AG09309 (cell line): ENCODE results near the gene APOC1.
"Not testable (repeated sequence)": the region's sequence is repeated elsewhere in the genome, so short reads cannot be mapped to it uniquely, and the experiment has no call there.

Experiments
- DNase-seq: peaks from one replicate; pipeline ENCODE4 v3.0.0-alpha.2; 2010; ENCODE audit warnings: low read depth
- H3K4me3 ChIP-seq: 2 replicates; pipeline ENCODE4 v1.5.1; 2011; ENCODE audit warnings: mild to moderate bottlenecking, low read depth, low read length, moderate library complexity; ENCODE audit not compliant: control insufficient read depth
- CTCF ChIP-seq: IDR thresholded peaks from 2 replicates; pipeline ENCODE4 v1.5.1; 2011; ENCODE audit warnings: mild to moderate bottlenecking, low read depth, low read length, inconsistent platforms; ENCODE audit not compliant: insufficient read depth, control insufficient read depth; ENCODE audit errors: missing control alignments

The APOC1 gene

GRCh38 chr19:44925114-44925891, 10.9 kb downstream of the APOC1 start:
- TF ChIP-seq CTCF: no peak
- peak; percentile 29 for DNase-seq
- no peak overlapping the region for H3K4me3 ChIP-seq

- not testable (repeated sequence) for DNase-seq
- H3K4me3 ChIP-seq: peak overlapping the region; percentile 25
Observed at GRCh38 chr19:44926245-44927077, 12.1 kb downstream of the APOC1 start.

- no peak for DNase-seq
- no peak for TF ChIP-seq CTCF
- no peak overlapping the region for H3K4me3 ChIP-seq
Observed at GRCh38 chr19:44927746-44928145, 13.3 kb downstream of the APOC1 start.

GRCh38 chr19:44930088-44930487, 15.7 kb downstream of the APOC1 start:
- no peak for TF ChIP-seq CTCF
- no peak overlapping the region for H3K4me3 ChIP-seq

GRCh38 chr19:44931541-44931940, 17.1 kb downstream of the APOC1 start:
- no peak overlapping the region for H3K4me3 ChIP-seq
- no peak for DNase-seq
- no peak for TF ChIP-seq CTCF

More at GRCh38 chr19:44930088-44930487, 15.7 kb downstream of the APOC1 start:
- DNase-seq: no peak

- H3K4me3 ChIP-seq: no peak overlapping the region
- no peak for DNase-seq
- TF ChIP-seq CTCF: no peak
Observed at GRCh38 chr19:44939668-44940067, 25.3 kb downstream of the APOC1 start.

GRCh38 chr19:44942067-44942571, 27.7 kb downstream of the APOC1 start, which contains the start of gene APOC4:
APOC4 (plus strand) TSS chr19:44942237; CDS start chr19:44942278, 41 bp downstream.
- no peak for TF ChIP-seq CTCF
- no peak within 1 kb of the TSS for H3K4me3 ChIP-seq
- no peak for DNase-seq
